ENCODE data around the gene TCF12. TPM values are rescaled to one million over a fixed set of nuclear protein-coding genes. Genes with fewer than 3 reads are reported as not detected.
"Not testable (repeated sequence)": the region's sequence is repeated elsewhere in the genome, so short reads cannot be mapped to it uniquely, and the experiment has no call there.

TCF12 gene
- total and polyA plus RNA-seq, 2 of the 8 experiments (the other 6 are each of a cell fraction or from before 2014, with no cell fraction given) = 85.8 to 101 TPM

- H2BK5ac ChIP-seq (ENCODE audit: low read depth, low read length); H3K56ac ChIP-seq (replicated peaks; ENCODE audit: insufficient read length, low read depth, low read length); H4K5ac ChIP-seq (ENCODE audit: insufficient read length, low read depth, low read length); FAIRE-seq; H3K9ac ChIP-seq (replicated peaks in 1 of 4; ENCODE audit: extremely low read depth in 1 of 4, low read depth in 3 of 4, low read length in 3 of 4); H3K27ac ChIP-seq (ENCODE audit: low read depth, low read length); H4K8ac ChIP-seq (ENCODE audit: extremely low read depth, insufficient read depth, low read length); H3K18ac ChIP-seq (ENCODE audit: extremely low read depth, low read length); H2BK12ac ChIP-seq (ENCODE audit: low read depth, low read length); H4K91ac ChIP-seq (replicated peaks; ENCODE audit: insufficient read length, low read length); H3K23me2 ChIP-seq (ENCODE audit: low read depth, low read length); DNase-seq (ENCODE audit: low read depth in 1 of 2, low spot score in 2 of 2); H2BK15ac ChIP-seq (ENCODE audit: low read length); H3K4ac ChIP-seq (replicated peaks; ENCODE audit: insufficient read length, low read depth, low read length); H2BK20ac ChIP-seq (ENCODE audit: low read length); H3K14ac ChIP-seq (ENCODE audit: insufficient read length); H2AFZ ChIP-seq (ENCODE audit: low read length); H3K27me3 ChIP-seq (replicated peaks in 1 of 4; ENCODE audit: control insufficient read depth in 3 of 4, extremely low read depth in 1 of 4, insufficient read depth in 3 of 4, low read length in 3 of 4); H2AK5ac ChIP-seq (ENCODE audit: low read depth, low read length); H3K79me2 ChIP-seq (ENCODE audit: control insufficient read depth in 1 of 2, insufficient read depth in 2 of 2, low read length in 2 of 2); H3K36me3 ChIP-seq (ENCODE audit: control insufficient read depth in 2 of 4, insufficient read depth in 4 of 4, low read length in 3 of 4); H3K4me3 ChIP-seq (ENCODE audit: extremely low read depth in 1 of 4, insufficient read depth in 2 of 4, low read depth in 3 of 4, low read length in 4 of 4); H2BK120ac ChIP-seq (replicated peaks; ENCODE audit: low read depth, low read length); H3K4me1 ChIP-seq (replicated peaks in 1 of 4; ENCODE audit: control insufficient read depth in 3 of 4, insufficient read depth in 4 of 4, low read length in 3 of 4); H4K20me1 ChIP-seq (replicated peaks in 1 of 2; ENCODE audit: control insufficient read depth in 1 of 2, insufficient read depth in 2 of 2, low read length in 2 of 2); H3K23ac ChIP-seq (ENCODE audit: insufficient read length); H3K9me3 ChIP-seq (ENCODE audit: insufficient read depth in 2 of 2, low read depth in 1 of 2, low read length in 1 of 2); H3K4me2 ChIP-seq (ENCODE audit: insufficient read depth in 1 of 2, low read depth in 2 of 2, low read length in 2 of 2); H3K79me1 ChIP-seq (ENCODE audit: low read depth, low read length): not testable (repeated sequence)
- CTCF ChIA-PET (ENCODE audit: partially characterized antibody) = interaction anchor here (1.5 kb wide), 1 partner anchor 176 kb away, joined by 3 read pairs; no protein-coding TSS in a partner anchor
- POLR2A ChIA-PET (ENCODE audit: partially characterized antibody) = interaction anchor here (0.6 kb wide), 1 partner anchor 493 kb away, joined by 3 read pairs; no protein-coding TSS in a partner anchor
- WGBS, 2 experiments (ENCODE audit: extremely low coverage in 1 of 2, insufficient coverage in 1 of 2, insufficient read length in 1 of 2, insufficient replicate concordance in 2 of 2, low coverage in 1 of 2, low lambda C conversion rate in 2 of 2, missing lambda C conversion rate in 1 of 2) = 93% methylated on average over 7 of the region's 7 CpGs; no CpG with 5 or more reads in 1 of the 2 experiments
These were observed 245.8 kb downstream of the TCF12 start for GRCh38 chr15:57164251-57164650.
